GM21515 (cell line): ENCODE results near the gene PANX1.
A peak's percentile ranks its signal among the peaks of the same experiment; 100 is the strongest.
"Not testable (repeated sequence)": the region's sequence is repeated elsewhere in the genome, so short reads cannot be mapped to it uniquely, and the experiment has no call there.

Source experiments
- ATAC-seq: cut with Tn5 transposase; IDR thresholded peaks from one replicate; pipeline ENCODE4 v1.9.1; 2021; ENCODE audit not compliant: unreplicated experiment

Gene PANX1

GRCh38 chr11:94128746-94129511 is at the start of gene PANX1:
TSS of gene PANX1 (plus strand) at chr11:94128841. CDS start at chr11:94129313, 472 bp downstream.
- peak; percentile 88 for ATAC-seq

GRCh38 chr11:94084164-94084563 is 44.5 kb upstream of the PANX1 start:
- no peak for ATAC-seq

- no peak for ATAC-seq
These were observed 39.7 kb upstream of the PANX1 start for GRCh38 chr11:94088906-94089305.

GRCh38 chr11:94089341-94089740 is 39.3 kb upstream of the PANX1 start:
- ATAC-seq: no peak

DNA sequence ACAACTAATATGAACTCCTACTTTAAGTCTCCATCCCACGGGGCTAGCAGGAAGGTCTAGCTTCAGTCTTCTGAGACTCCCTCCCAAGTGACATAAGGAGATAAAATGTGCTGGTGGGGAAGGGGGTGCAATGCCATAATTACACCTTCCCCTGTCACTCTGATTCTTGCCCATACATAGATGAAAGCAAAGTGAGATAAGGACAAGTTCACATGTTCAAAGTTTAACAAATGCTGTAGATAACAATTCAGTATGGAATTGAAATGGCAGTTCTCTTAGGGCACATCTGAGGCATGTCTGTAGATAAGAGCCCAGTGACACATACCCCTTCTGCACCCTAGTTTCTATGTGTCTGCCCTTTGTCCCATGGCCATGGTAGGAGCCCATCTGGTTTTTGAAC is 38.2 kb upstream of the PANX1 start:
- no peak for ATAC-seq

DNA sequence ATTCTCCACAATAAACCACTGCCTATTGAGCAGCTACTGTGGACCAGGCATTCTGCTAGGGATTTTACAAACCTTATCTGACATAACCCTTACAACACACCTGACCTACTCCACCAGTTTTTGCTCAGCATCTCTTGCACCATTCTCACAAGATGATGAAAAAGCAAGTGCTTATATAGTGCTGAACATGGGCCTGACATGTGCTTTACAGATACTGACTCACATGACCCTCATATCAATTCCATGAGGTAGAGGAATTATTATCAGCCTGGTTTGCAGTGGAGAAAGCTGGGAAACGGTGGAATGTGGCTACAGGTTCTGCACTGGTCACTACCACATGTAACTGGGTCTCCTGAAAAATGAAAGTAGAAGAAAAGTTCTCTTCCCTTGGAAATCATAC is 37.5 kb upstream of the PANX1 start:
- no peak for ATAC-seq

GRCh38 chr11:94100253-94100652 is 28.4 kb upstream of the PANX1 start:
- ATAC-seq: no peak

DNA sequence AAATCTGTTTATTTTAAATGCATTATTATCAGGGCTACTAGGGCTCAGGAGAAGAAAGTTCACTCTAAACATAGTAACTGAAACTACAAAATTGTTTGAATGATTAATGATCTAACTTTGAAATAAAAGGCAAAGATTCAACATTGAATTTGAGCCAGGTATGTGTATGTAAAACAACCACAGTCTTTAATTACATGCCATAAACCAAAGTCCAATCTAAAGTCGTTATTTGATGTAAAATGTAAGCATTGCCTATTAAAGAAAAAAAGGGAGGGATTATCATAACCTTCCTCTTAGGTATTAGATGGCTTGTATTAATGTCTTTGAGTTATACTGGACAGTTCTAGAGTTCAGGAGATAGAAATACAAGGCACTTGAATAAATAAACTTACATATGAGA is 25.2 kb upstream of the PANX1 start:
- ATAC-seq: no peak

DNA sequence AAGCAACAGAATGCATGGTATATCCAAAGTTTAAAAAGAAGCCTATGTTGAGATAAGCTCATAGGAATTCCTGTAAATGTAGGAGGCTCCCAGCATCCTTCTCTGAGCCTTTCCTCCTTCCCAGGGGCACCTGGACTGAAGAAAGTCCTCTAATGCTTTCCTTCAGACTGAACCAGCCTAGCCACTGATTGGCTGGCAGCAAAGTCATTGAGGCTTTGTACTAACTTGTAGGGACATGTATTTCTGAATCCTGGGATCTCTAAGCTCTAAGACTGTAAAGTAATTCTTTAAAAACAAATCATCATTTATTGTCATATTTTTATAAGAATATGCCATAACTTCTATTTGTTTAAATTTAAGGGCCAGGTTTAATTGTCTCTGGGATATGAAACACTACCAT is 23.9 kb upstream of the PANX1 start:
- ATAC-seq: no peak

GRCh38 chr11:94106716-94107115 is 21.9 kb upstream of the PANX1 start:
- ATAC-seq: no peak

GRCh38 chr11:94107363-94107762 is 21.3 kb upstream of the PANX1 start:
- ATAC-seq: no peak

- ATAC-seq: no peak
These were observed 17.4 kb upstream of the PANX1 start for GRCh38 chr11:94111241-94111640.

DNA sequence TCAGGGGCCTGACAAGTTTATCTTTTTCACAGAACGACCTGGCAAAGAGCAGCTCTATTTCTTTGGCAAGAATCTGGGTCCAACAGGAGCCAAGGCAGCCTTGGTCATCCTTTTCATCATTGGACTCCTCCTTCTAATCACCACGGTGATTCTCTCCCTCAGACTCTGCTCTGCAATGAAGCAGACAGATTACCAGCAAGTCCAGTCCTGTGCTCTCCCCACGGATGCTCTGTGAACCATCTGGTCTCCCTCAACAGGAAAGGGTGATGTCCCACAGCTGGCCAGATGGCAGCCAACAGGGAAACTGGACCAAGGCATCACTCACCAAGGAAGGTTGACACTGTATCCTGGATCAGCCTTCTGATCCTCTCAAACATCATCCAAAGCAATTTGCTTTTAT is 17.0 kb upstream of the PANX1 start:
- no peak for ATAC-seq

- no peak for ATAC-seq
These were observed 16.3 kb upstream of the PANX1 start for GRCh38 chr11:94112206-94112953.

DNA sequence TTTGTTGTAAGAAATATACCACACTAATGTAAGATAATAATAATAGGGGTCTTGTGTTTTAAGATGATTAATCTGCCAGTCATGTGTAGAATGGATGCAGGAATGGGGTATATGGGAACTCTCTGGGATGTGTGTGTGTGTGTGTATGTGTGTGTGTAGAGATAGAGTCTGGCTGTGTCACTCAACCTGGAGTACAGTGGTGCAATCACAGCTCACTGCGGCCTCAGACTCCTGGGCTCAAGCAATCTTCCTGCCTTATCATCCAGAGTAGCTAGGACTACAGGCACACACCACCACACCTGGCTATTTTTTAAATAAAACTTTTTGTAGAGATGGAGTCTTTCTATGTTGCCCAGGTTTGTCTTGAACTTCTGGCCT is 11.5 kb upstream of the PANX1 start:
- ATAC-seq: no peak

- ATAC-seq: no peak
These were observed 10.8 kb upstream of the PANX1 start for GRCh38 chr11:94117871-94118270.

GRCh38 chr11:94119676-94120075 is 9.0 kb upstream of the PANX1 start:
- ATAC-seq: not testable (repeated sequence)

GRCh38 chr11:94120516-94120915 is 8.1 kb upstream of the PANX1 start:
- ATAC-seq: not testable (repeated sequence)

DNA sequence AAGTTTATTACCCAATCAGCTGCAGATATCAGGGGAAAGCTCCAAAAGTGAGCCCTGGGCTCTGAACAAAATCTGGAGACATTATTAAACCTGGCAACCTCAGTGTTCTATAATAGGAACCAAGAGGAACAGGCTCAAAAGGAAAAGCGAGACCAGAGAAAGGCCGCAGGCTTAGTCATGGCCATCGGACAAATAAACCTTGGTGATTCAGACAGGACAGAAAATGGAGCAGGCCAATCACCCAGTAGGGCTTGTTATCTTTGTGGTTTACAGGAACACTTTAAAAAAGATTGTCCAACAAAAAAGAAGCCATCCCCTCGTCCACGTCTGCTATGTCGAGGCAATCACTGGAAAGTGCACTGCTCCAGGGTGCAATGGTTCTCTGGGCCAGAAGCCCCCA is 7.7 kb upstream of the PANX1 start:
- ATAC-seq: no peak

DNA sequence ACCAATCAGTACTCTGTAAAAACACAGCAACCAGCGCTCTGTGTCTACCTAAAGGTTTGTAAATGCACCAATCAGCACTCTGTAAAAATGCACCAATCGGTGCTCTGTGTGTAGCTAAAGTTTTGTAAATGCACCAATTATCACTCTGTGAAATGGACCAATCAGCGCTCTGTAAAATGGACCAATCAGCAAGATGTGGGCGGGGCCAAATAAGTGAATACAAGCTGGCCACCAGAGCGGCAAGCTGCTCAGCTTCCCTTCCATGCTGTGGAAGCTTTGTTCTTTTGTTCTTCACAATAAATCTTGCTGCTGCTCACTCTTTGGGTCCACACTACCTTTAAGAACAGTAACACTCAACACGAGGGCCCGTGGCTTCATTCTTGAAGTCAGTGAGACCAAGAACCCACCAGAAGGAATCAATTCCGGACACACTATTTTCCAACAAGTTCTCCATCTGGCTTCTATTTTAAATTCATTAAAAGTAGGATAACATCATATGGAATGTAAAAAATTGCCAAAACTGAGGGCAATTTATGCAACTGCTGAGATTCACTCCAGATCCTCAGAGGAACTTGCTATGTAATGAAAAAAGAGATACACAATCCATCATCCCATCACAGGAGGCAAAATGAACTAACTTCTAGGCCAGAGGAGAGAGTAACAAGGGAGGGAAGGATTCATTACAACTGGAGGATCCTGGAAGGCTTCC is 3.1 kb upstream of the PANX1 start:
- no peak for ATAC-seq

- ATAC-seq: no peak
These were observed 1.0 kb upstream of the PANX1 start for GRCh38 chr11:94127638-94128037.

- peak; percentile 24 for ATAC-seq
These were observed 323 bp upstream of the PANX1 start for GRCh38 chr11:94128291-94128745.
